Measurements from ENCODE around the gene PDZRN4.

PDZRN4 gene

GRCh38 chr12:41621291-41621690 is 433.2 kb downstream of the PDZRN4 start:
- no peak for DNase-seq
- H3K27ac Mint-ChIP-seq: no peak overlapping the region
- no peaks in the 10 kb centered on the region for H3K9me3 Mint-ChIP-seq
- no peaks in the 10 kb centered on the region for H3K4me1 Mint-ChIP-seq (ENCODE audit: low read depth)
- no peak overlapping the region for H3K4me3 Mint-ChIP-seq
- peaks cover 2% of the 10 kb centered on the region for H3K27me3 Mint-ChIP-seq
- no peaks in the 10 kb centered on the region for H3K36me3 Mint-ChIP-seq (ENCODE audit: low read depth)

Measured in activated T-cell treated with anti-CD3 and anti-CD28 coated beads, Interleukin-2, amount 50 U/mL, for 24 hours (primary cell).